GM19099 (cell line): Measurements from ENCODE around the gene UROS.

ENCODE experiments used
- POLR2A ChIP-seq: IDR thresholded peaks from 3 replicates; pipeline ENCODE4 v1.6.1; 2011; ENCODE audit warnings: low read depth; ENCODE audit not compliant: insufficient read length; ENCODE audit errors: extremely low read depth

UROS gene

DNA sequence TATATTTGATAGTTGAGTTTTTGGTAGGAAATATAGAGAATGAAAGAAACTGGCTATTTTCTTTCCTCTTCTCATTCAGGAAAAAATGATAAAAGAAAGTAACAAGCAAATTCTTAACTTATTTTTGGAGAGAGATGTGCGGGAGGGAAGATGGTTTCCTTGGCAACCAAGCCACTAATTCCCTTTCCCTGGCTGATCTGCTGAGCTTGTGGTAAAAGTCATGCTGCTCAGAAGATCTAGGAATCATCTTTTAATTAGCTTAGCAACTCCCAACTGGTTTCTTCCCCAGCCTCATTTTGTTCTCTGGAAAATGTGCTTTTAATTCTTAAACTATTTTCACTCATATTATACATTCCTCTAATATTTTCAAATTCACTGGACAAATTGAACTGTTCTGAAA, 11.8 kb downstream of the UROS start:
- no peak for TF ChIP-seq POLR2A

DNA sequence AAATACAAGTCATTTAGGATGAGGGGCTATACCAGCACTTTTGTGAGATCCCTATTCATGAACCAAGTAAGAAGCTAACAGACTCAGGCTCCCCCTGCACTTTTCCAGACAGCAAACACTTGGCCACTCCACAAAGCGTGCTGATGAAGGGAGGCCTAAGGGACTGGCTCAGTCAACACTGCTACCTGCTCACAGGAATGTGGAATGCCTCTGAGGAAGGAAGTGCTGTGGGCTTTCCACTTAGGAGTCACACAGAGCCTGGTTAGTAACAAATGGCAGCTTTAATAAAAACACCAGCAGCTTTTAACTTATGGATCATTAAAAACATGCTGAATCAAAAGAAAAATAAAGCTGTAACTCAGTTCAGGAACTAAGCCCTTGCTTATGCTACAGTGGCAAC, 15.0 kb downstream of the UROS start:
- TF ChIP-seq POLR2A = no peak

DNA sequence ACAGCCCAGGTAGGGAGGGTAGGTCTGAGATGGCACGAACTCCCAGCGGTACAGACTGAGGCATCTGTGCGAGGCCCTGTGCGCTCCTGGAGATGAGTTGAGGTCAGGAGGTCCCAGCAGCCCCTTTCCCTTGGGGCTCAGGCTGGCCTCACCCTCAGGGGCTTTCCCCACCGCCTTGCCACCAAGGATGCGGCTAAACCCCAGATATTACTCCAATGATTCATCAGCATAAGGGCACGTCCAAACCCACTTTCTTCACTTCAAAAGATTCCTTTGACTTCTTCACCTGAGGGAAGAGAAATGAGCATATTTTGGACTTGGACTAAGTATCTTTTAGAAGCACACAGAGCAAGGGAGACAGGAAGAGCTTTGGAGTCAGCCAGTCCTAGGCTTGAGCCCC, 20.3 kb downstream of the UROS start:
- no peak for TF ChIP-seq POLR2A

DNA sequence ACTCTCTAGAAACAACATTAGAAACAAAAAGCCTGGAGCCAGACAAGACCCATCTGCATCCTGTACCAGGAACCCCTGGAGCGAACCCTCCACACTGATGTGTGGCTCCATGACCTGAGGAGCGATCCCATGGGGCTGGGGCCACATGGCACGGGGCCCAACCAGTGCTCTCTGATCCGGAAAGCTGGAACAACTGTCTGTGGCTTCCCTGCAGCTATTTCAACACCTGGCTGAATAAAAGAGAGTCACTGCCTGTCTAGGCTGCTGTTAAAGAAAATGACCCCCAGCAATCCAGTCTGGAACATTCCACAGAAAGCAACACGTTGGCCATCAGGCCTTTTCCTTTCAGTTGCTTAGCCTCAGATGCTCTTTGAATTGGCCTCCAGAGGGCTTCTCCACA, 20.9 kb downstream of the UROS start:
- TF ChIP-seq POLR2A = no peak

DNA sequence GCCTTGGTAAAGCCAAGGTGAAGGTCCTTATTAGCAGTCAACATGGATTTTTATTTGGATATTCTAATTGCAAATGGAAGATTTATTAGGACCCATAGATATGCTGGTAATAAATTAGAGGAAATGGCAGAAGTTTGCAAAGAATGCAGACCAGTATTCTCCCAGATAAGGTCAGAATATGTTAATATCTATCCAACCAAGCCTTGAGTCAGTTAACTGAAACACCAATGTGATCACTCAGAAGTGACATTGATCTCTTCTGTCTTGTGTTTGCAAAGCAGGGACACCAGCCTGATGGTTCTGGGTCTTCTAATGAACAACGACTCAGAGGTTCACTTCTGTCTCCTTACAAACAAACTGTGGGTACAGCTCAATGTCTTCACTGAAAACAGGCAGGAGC, 21.5 kb downstream of the UROS start:
- no peak for TF ChIP-seq POLR2A

DNA sequence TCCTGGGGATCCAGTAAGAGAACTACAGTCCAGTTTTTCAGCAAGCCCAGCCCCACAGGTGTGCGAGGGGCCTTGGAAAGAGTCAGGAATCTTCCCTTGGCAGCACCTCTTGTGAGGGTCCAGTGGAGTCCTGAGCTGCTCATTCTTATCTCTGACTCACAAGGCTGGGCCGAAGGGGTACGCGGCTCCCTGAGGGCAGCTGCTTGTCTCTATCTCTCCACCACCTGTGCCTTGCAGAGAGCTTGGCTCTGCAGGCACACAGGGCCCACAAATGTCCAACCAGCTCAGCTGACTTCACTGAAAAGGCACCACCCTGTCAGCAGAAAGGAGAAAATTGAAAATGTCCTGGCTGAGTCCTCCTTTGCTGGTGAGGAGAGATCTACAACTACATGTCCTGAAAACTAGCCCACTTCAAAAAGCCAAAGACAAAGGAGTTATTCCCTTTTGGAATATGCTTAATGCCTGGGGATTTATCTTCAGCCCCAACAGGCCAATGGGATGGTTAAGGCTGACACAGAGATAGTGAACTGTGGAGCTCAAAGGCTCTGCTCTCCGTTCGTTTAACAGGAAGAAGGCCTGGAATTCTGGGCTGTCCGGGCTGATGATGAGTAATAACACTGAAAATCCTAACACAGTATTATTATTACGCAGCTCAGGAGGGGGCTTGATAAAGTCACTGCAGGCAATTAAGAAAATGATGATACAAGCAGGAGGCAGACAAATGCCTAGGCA, 23.4 kb downstream of the UROS start:
- TF ChIP-seq POLR2A = no peak

DNA sequence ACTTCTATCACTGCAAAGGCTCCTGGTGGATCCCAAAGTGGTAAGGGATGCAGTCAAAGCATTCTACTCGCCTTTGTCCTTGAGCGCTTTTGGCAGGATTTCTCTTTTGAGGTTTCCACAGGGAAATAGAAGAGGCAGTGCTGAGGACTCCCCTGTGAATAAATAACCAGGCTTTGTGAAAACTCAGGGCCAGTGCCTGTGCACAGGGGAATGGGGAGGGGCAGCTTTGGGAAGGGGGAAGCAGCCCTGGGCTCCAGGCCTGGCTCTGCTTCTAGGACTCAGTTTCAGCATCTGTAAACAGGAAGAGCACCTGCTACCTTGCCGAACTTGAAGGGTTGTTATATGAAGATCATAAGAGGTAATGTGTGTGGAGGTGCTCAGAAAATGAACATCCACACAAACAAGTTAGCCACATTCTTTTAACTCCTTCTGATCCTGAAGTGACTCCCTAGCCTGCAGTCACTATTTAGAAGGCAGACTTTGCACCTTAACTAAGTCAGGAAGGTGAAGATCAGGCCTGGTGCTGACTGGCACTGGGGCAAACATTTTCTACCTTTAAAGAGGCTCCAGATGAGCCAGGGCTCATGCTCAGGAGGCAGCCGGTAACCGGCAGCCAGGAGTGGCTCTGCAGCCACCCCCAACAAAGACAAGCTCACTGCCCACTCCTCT, 24.9 kb downstream of the UROS start:
- TF ChIP-seq POLR2A = no peak

DNA sequence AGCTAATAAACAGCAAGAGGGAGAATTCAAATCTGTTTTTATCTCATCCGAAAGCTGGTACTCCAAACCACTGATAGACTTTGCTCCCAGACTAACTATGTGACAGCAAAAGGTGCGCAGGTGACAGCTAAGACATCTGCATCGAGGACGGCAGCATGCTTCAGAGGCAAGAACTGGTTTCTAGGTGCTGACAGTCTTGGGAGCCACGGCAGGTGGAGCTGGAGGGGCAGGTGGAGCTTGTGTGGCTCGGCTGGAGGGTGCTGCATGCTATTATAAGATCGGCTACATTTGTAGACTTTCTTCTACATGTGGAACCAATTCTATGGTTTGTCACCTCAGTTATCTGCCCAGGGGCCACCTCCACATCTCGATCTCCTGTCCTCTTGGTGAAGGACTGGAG, 25.6 kb downstream of the UROS start:
- no peak for TF ChIP-seq POLR2A

DNA sequence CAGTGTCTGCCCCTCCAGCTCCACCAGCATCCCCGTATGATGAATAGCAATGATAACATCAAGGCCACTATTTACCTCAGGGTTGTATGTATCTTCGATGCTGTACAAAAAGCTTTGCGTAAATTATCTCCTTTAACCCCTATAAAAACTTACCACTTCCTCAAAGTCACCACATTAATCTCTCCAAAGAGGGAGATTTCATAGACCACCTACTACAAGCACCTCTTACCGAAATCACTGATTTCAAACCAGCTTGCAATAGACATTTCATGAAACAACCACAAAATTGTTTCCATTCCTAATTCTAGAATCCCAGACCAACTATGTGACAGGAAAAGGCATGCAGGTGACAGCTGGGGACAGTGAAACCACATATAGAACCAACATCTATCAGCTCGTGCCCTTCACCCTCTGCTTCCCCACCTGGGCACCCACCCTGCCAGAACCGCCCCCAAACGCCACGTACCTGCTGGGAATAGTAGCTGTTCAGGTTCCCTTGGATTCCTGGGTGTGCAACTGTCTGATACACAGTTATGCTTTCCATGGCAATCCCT, 27.3 kb downstream of the UROS start:
- no peak for TF ChIP-seq POLR2A

DNA sequence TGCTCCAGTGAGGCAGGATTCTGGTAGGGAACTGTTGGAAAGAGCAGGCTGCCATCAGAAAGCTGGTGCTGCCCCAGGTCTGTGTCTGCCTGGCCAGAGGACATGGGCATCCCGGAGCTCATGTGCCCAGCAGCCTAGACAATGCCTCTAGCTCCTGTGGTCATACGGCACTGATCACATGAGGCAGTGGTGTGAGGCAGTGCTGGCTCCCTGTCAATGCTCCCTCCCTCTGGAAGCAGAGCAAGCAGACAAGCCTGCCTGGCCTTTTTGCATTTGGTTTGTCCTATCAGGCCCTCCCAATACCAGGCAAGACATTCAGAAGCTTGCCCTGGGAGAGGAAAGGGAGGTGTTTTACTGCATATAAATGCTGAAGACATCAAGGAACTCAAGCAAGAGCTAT, 27.9 kb downstream of the UROS start:
- no peak for TF ChIP-seq POLR2A

DNA sequence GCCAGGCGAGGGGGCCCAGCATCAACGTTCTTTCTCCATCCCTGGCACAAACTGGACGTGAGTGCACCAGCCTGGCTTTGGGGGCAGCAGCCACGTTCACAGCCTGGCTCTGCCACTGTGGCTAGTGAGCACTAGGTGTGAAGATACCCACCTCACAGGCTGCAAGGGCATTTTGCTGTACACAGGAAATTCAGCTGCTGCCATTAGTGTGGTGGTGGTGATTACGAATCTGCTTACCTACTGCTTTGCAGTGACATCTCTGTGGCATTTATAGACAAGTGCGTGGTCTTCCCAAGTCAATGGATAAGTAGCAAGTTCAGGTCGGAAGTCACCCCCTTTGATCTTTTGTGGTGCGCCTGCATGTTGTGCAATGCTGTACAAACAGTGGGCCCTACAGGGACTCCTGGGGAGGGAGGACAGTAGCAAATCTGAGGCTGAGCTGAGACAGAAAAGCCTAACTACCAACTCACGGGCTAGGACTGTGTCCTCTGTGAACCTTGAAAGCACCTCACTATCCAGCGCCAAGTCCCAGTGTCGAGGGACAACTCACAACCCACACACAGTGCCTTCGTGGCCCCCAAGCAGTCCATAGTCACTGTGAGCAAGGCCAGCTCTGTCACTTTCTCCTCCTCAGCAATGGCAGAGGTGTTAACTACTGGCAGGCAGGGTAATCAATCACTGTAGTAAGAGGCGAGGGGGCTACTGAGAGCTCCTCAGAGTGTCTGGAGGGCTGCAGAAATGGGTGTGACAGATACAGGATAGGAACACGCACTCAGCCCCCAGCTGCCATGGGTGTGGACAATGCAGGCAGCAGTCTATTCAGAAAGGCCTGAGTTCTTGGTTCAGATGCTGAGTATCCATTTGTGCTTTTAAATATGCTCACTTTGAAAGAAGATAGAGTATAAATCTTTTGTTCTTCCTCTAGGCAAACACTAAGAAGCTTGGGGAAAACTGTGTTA, 30.4 kb downstream of the UROS start:
- no peak for TF ChIP-seq POLR2A

DNA sequence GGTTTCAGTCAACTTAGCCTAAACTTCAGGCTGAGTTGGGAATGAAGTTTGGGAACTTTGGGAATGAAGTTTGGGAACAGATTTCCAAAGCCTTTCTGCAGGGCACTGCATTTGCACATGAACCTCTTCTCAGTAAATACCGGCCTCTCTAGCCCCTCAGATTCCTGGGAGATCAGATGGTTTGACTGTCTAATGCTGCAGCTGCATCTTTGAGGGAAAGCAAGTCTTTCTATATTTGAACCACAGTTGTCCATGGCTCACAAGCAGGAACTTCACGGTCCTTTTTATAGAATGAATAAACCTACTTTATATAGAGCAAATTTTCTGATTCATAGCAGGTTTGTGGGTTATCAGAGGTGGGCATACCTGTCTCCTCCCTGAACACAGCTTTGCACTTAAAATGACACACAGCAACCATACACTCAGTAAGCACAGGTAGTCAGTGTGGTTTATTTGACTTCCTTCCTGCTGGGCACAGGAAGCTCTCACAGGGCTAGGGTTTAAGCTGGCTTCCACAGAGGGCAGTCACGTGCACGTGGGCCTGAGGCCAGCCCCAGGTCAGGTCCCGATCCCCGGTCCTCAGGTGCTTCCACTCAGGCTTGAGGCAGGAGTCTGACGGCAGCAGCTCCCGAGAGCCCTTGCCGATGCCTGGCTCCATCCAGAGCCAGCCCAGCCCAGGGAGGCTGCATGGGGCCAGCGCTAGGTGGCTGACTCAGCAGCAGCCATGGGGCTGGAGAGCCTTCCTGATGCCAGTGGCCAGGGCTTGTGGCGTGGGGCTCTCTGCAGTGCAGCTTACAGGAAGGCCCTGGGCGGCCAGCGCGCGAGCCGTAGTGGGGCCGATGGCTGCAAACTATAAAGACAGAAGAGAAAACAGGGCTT, 34.7 kb downstream of the UROS start:
- TF ChIP-seq POLR2A = no peak

DNA sequence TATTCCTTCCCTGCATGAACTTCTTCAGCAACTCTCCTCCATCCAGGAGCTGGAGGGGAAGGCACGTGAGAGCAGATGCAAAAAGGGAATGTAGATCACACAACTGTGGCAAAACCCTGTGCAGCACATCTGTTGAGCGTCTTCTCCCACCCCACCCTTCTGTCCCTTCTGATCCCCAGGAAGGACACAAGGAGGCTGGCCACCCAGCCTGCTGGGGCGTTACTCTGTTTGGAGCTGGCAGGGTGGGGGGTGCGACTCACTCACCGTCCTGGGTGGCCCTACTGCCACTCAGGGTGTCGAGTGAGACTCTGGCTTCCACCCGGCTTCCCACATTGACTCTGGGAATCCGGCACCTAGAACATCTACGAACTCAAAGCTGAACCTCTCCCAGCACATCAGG, 37.3 kb downstream of the UROS start:
- no peak for TF ChIP-seq POLR2A

DNA sequence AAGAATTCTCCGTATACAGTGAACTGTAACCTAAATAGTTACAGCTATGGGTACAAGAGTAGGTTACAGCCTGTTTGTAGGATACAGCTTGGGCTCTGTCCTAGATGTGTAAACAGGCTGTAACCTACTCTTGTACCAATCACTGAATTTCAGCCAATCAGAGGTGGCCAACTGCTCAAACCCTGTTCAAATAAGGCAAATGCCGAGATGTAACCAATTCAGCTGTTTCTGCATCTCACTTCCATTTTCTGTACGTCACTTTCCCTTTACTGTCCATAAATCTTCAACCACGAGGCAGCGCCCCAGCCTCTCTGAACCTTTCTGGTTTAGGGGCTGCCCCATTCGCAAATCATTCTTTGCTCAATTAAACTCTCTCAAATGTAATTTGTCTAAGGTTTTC, 39.1 kb downstream of the UROS start:
- TF ChIP-seq POLR2A = no peak
